Activated effector memory CD4-positive, alpha-beta T cell treated with anti-CD3 and anti-CD28 coated beads, Interleukin-2, amount 50 U/mL, for 16 hours (primary cell): ENCODE data around the gene KCNG1.
"Not testable (repeated sequence)": the region's sequence is repeated elsewhere in the genome, so short reads cannot be mapped to it uniquely, and the experiment has no call there.

Experiments
- DNase-seq: peaks from one replicate; pipeline ENCODE4 v3.0.0-alpha.2; 2020

KCNG1 gene

GRCh38 chr20:50981714-50982048 is 41.2 kb downstream of the KCNG1 start:
- no peak for DNase-seq

GRCh38 chr20:50980851-50981713 is 41.8 kb downstream of the KCNG1 start:
- DNase-seq, result peak; percentile 83

GRCh38 chr20:50980071-50980681 is 42.7 kb downstream of the KCNG1 start:
- DNase-seq, result peak; percentile 64

DNA sequence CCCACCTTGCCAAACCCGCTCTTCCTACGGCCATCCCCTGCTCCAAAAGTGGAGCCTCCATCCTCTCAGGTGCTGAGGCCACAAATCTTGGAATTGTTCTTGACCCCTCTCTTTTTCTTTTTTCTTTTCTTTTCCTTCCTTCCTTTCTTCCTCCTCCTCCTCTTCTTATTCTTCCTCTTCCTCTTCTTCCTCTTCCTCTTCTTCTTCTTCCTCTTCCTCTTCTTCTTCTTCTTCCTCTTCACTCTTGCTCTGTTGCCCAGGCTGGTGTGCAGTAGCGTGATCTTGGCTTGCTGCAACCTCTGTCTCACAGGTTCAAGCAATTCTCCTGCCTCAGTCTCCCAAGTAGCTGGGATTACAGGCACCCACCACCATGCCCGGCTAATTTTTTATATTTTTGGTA is 44.4 kb downstream of the KCNG1 start:
- not testable (repeated sequence) for DNase-seq

- peak; percentile 13 for DNase-seq
Measured at GRCh38 chr20:50977066-50978021, 45.6 kb downstream of the KCNG1 start.

DNA sequence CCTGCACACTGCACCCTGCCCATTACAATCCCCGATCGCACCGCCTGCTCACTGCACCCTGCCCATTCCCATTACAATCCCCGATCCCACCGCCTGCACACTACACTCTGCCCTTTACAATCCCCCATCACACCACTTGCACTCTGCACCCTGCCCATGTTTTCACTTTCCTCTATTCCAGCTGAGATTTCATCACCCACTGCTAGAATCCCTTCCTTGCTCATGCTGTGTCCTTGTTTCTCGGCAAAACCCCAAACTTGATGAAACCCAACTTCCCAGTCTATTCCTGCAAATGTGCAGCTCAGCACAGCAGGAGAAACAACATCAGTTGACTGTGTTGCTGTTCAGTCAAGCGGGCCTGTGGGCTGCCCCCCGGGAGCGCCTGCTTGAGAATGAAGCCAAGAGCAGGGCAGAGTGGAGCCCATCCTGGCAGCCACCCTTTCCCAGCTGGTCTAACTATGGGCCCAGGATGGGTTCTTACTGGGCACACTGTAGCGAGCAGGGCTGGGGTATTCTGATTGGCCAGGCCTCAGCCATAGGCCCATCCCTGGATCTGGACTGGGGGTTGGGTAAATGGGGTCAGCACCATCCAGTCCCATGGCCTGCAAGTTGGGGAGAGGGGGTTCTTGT is 47.1 kb downstream of the KCNG1 start:
- DNase-seq, result no peak

GRCh38 chr20:50969912-50970311 is 53.0 kb downstream of the KCNG1 start:
- DNase-seq, result no peak

GRCh38 chr20:50969435-50969834 is 53.5 kb downstream of the KCNG1 start:
- DNase-seq, result no peak

DNA sequence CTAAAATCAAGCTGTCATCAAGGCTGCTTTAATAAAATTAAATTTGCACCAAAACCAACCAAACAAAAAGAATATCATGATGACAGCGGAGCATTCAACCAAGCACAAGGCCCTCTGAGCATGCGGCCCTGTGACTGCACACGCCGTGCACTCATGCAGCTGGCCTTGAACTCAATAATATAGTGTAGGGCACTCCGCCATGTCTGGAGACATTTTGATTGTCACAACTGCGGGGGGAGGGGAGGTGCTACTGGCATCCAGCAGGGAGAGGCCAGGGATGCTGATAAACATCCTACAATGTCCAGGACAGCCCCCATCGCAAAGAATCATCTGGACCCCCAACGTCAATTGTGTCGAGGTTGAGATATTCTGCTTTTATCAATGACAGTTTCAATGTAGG is 54.6 kb downstream of the KCNG1 start:
- no peak for DNase-seq

DNA sequence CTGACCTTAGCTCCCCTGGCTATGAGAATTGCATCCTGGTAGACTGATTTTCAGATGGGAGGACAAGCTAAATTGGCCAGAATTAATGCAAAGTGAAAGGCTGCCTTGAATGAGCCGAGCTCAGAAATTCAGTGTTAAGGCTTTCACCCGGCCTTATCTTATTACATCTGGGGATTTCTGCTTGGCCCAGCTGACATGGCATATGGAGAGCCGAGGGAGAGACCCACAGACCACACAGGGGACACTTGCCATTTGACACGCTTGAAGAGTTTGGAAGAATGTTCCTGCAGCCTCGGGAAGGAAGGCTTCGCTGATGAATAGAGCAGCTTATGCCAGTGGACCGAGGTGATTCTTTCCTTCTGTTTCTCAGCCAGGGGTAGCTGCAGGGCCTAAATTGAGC is 55.3 kb downstream of the KCNG1 start:
- no peak for DNase-seq

GRCh38 chr20:50959543-50960126 is 63.3 kb downstream of the KCNG1 start:
- no peak for DNase-seq

DNA sequence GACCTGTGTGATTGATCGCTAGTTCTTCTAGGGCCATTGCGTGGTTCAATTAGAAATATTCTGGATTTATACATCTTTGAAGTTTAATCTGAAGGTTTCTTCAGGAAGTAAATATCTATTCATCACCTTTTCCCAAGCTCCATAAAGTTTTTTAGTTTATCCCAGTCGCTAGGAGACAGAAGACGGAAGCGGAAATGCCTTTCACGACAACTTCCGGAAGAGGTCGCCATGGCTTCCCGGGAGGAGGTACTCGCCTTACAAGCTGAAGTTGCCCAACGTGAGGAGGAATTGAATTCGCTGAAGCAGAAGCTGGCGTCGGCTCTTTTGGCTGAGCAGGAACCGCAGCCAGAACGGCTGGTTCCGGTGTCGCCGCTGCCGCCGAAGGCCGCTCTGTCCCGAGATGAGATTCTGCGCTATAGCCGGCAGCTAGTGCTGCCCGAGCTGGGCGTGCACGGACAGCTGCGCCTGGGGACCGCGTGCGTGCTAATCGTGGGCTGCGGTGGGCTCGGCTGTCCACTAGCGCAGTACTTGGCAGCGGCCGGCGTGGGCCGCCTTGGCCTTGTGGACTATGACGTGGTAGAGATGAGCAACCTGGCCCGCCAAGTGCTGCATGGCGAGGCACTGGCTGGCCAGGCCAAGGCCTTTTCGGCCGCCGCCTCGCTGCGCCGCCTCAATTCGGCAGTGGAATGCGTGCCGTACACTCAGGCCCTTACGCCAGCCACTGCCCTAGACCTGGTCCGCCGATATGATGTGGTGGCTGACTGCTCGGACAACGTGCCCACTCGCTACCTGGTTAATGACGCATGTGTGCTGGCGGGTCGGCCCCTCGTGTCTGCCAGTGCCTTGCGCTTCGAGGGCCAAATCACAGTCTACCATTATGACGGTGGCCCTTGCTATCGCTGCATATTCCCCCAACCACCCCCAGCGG is 64.0 kb downstream of the KCNG1 start, which contains the start of gene MOCS3:
Gene MOCS3, plus strand, starts transcription at position 204 of the 928 bp plus-strand sequence. Its CDS starts 25 bp downstream, at position 229.
- DNase-seq, result peak; percentile 93

DNA sequence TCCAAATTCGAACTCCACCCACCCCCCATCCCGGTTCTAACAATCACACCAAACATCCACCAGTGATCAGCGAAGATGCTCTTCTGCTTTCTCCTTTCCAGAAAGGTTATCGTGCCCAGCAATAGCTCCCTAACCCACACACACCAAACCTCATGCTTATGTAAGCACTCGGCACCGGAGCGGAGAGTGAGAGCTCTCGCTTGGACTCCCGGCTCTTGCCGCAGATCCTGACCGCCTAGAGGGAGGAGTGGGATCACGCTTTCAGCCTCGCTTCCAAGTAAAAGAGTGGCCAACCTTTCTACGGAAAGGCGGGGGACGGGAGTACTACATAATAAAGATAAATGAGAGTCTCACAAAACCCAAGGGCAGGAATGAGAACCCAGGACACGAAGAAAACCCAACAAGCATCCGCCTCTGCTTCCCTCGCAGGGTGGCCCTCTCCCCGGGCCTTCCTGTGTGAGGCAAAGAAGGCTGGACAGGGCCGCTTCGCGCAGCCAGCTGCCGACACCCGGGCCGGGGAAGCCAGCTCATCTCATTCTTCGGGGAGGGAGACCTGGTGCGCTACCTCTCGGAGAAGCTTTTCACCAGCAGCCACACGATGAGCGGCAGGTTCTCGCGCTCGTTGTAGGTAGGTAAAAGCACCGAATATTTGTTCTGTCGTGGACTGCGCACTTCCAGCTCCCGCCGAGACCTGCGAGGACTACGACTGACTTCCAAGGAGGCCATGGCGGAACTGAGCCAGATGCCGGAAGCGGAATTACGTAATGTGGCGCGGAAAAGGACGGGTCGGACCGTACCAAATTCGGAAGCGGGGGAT is 64.9 kb downstream of the KCNG1 start, which contains the start of gene DPM1:
Gene DPM1, minus strand, starts transcription at position 735 of the 817 bp plus-strand sequence. Its CDS starts 9 bp downstream, at position 726.
- peak; percentile 96 for DNase-seq

- DNase-seq, result no peak
Measured at GRCh38 chr20:50957276-50957675, 65.6 kb downstream of the KCNG1 start.

- no peak for DNase-seq
Measured at GRCh38 chr20:50953821-50954220, 69.1 kb downstream of the KCNG1 start.
